HEK293 (cell line): ENCODE measurements around the gene DZIP1L.

ENCODE experiments used
- CTCF ChIA-PET: fragments of 350-600 bp; formaldehyde crosslinking; extraction: SDS; loops from one replicate; lab custom pipeline; 2021; ENCODE audit warnings: antibody characterized with exemption; lab: Yijun Ruan, JAX
- POLR2A ChIA-PET: fragments of 300-600 bp; formaldehyde crosslinking; extraction: SDS; loops from one replicate; lab custom pipeline; 2020; ENCODE audit warnings: antibody characterized with exemption, inconsistent platforms; lab: Yijun Ruan, JAX
- H3K27ac ChIP-seq: fragments of 200-500 bp; sonication (Bioruptor generic); 2 replicates; pipeline ENCODE4 v1.5.1; 2014; ENCODE audit warnings: low read depth, low read length, control low read depth, inconsistent platforms; ENCODE audit errors: extremely low read depth
- H3K36me3 ChIP-seq, 2 experiments: fragments of 200-500 bp in 1 of 2; sonication (Bioruptor generic) in 1 of 2; 1 replicate in 1 of 2; 2 replicates in 1 of 2; pipeline ENCODE4 v1.5.1; 2014 to 2017; ENCODE audit warnings: inconsistent platforms in 2 of 2, low read length in 2 of 2; ENCODE audit not compliant: control insufficient read depth in 2 of 2, insufficient read depth in 1 of 2
- H3K4me1 ChIP-seq: fragments of 200-500 bp; sonication (Bioruptor generic); 2 replicates; pipeline ENCODE4 v1.5.1; 2014; ENCODE audit warnings: mild to moderate bottlenecking, low read length, inconsistent platforms; ENCODE audit not compliant: control insufficient read depth, insufficient read depth
- H3K4me3 ChIP-seq: 2 replicates; pipeline ENCODE4 v1.5.1; 2011; ENCODE audit warnings: low read depth, mild to moderate bottlenecking, control low read depth, low read length, moderate library complexity
- H3K9me3 ChIP-seq: fragments of 200-500 bp; sonication (Bioruptor generic); 2 replicates; pipeline ENCODE4 v1.5.1; 2014; ENCODE audit warnings: low read depth, low read length, inconsistent platforms; ENCODE audit not compliant: control insufficient read depth, insufficient read depth
- EGR2 ChIP-seq: fragments of 450-650 bp; formaldehyde crosslinking; IDR thresholded peaks from 2 replicates; pipeline ENCODE4 v1.5.1; 2016; ENCODE audit warnings: low read depth, missing biosample characterization, missing genetic modification characterization
- GLI2 ChIP-seq: fragments of 450-650 bp; formaldehyde crosslinking; IDR thresholded peaks from 2 replicates; pipeline ENCODE4; 2017; ENCODE audit warnings: missing biosample characterization, missing genetic modification characterization, low read depth, borderline replicate concordance
- HOXD13 ChIP-seq: sonication (generic); formaldehyde crosslinking; IDR thresholded peaks from 2 replicates; pipeline ENCODE4 v1.8.0; 2022; ENCODE audit warnings: missing genetic modification reagents, borderline replicate concordance
- IKZF3 ChIP-seq: fragments of 450-650 bp; IDR thresholded peaks from 2 replicates; pipeline ENCODE4 v1.5.0; 2018; ENCODE audit warnings: missing biosample characterization, mild to moderate bottlenecking, missing genetic modification characterization, moderate library complexity
- TCF7L2 ChIP-seq: IDR thresholded peaks from 2 replicates; pipeline ENCODE4 v1.6.1; 2011; ENCODE audit warnings: low read depth, mild to moderate bottlenecking, inconsistent platforms, low read length, moderate library complexity, borderline replicate concordance
- ZBTB17 ChIP-seq: fragments of 450-650 bp; formaldehyde crosslinking; IDR thresholded peaks from 2 replicates; pipeline ENCODE4 v1.5.1; 2016; ENCODE audit warnings: missing biosample characterization, missing genetic modification characterization
- ZNF10 ChIP-seq: fragments of 450-650 bp; formaldehyde crosslinking; IDR thresholded peaks from 2 replicates; pipeline ENCODE4 v1.5.1; 2017; ENCODE audit warnings: missing biosample characterization, missing genetic modification characterization
- ZNF114 ChIP-seq: fragments of 450-650 bp; formaldehyde crosslinking; IDR thresholded peaks from 2 replicates; pipeline ENCODE4 v1.5.0; 2017; ENCODE audit warnings: missing biosample characterization, missing genetic modification characterization
- ZNF132 ChIP-seq: fragments of 450-650 bp; formaldehyde crosslinking; IDR thresholded peaks from 2 replicates; pipeline ENCODE4 v1.5.1; 2017; ENCODE audit warnings: missing biosample characterization, missing genetic modification characterization, borderline replicate concordance
- ZNF148 ChIP-seq: fragments of 450-650 bp; formaldehyde crosslinking; IDR thresholded peaks from 2 replicates; pipeline ENCODE4 v1.5.0; 2017; ENCODE audit warnings: missing biosample characterization, missing genetic modification characterization, borderline replicate concordance
- ZNF155 ChIP-seq: fragments of 450-650 bp; formaldehyde crosslinking; IDR thresholded peaks from 2 replicates; pipeline ENCODE4 v1.5.1; 2016; ENCODE audit warnings: missing biosample characterization, missing genetic modification characterization
- ZNF184 ChIP-seq: fragments of 450-650 bp; IDR thresholded peaks from 2 replicates; pipeline ENCODE4 v1.5.1; 2018; ENCODE audit warnings: missing biosample characterization, mild to moderate bottlenecking, missing genetic modification characterization
- ZNF202 ChIP-seq: fragments of 450-650 bp; formaldehyde crosslinking; IDR thresholded peaks from 2 replicates; pipeline ENCODE4 v1.5.1; 2016; ENCODE audit warnings: missing biosample characterization, missing genetic modification characterization, borderline replicate concordance
- ZNF354C ChIP-seq: fragments of 450-650 bp; formaldehyde crosslinking; IDR thresholded peaks from 2 replicates; pipeline ENCODE4 v1.5.1; 2016; ENCODE audit warnings: missing biosample characterization, missing genetic modification characterization, low read depth, borderline replicate concordance
- ZNF433 ChIP-seq: fragments of 450-650 bp; formaldehyde crosslinking; IDR thresholded peaks from 2 replicates; pipeline ENCODE4 v1.5.1; 2016; ENCODE audit warnings: missing biosample characterization, missing genetic modification characterization, low read depth
- ZNF48 ChIP-seq: fragments of 450-650 bp; formaldehyde crosslinking; IDR thresholded peaks from 2 replicates; pipeline ENCODE4 v1.5.1; 2016; ENCODE audit warnings: missing biosample characterization, missing genetic modification characterization
- ZNF510 ChIP-seq: fragments of 450-650 bp; formaldehyde crosslinking; IDR thresholded peaks from 2 replicates; pipeline ENCODE4 v1.5.1; 2018; ENCODE audit warnings: mild to moderate bottlenecking, missing genetic modification characterization, missing biosample characterization; ENCODE audit not compliant: insufficient replicate concordance
- ZNF521 ChIP-seq: fragments of 450-650 bp; formaldehyde crosslinking; IDR thresholded peaks from 2 replicates; pipeline ENCODE4 v1.5.1; 2017; ENCODE audit warnings: missing biosample characterization, mild to moderate bottlenecking, missing genetic modification characterization
- ZNF585B ChIP-seq: fragments of 450-650 bp; formaldehyde crosslinking; IDR thresholded peaks from 2 replicates; pipeline ENCODE4 v1.5.1; 2016; ENCODE audit warnings: missing biosample characterization, missing genetic modification characterization
- ZNF701 ChIP-seq: fragments of 450-650 bp; formaldehyde crosslinking; IDR thresholded peaks from 2 replicates; pipeline ENCODE4 v1.5.1; 2016; ENCODE audit warnings: missing biosample characterization, missing genetic modification characterization
- ZNF704 ChIP-seq: fragments of 450-650 bp; formaldehyde crosslinking; IDR thresholded peaks from 2 replicates; pipeline ENCODE4 v1.5.1; 2016; ENCODE audit warnings: missing biosample characterization, missing genetic modification characterization
- ZNF768 ChIP-seq: fragments of 450-650 bp; formaldehyde crosslinking; IDR thresholded peaks from 2 replicates; pipeline ENCODE4 v1.5.1; 2018; ENCODE audit warnings: missing biosample characterization, mild to moderate bottlenecking, missing genetic modification characterization
- ZNF777 ChIP-seq: fragments of 450-650 bp; formaldehyde crosslinking; IDR thresholded peaks from 2 replicates; pipeline ENCODE4 v1.5.1; 2017; ENCODE audit warnings: missing biosample characterization, missing genetic modification characterization, borderline replicate concordance
- ZNF785 ChIP-seq: fragments of 450-650 bp; formaldehyde crosslinking; IDR thresholded peaks from 2 replicates; pipeline ENCODE4 v1.5.1; 2016; ENCODE audit warnings: missing biosample characterization, missing genetic modification characterization
- ZSCAN5A ChIP-seq: fragments of 450-650 bp; formaldehyde crosslinking; IDR thresholded peaks from 2 replicates; pipeline ENCODE4 v1.5.1; 2016; ENCODE audit warnings: missing biosample characterization, missing genetic modification characterization
- TF ChIP-seq, protein P1 (sequence below): fragments of 450-650 bp; formaldehyde crosslinking; IDR thresholded peaks from 2 replicates; pipeline ENCODE4 v1.5.1; 2016; ENCODE audit warnings: missing biosample characterization, missing genetic modification characterization
- TF ChIP-seq, protein P2 (sequence below): fragments of 450-650 bp; formaldehyde crosslinking; IDR thresholded peaks from 2 replicates; pipeline ENCODE4 v1.5.1; 2016; ENCODE audit warnings: missing biosample characterization, missing genetic modification characterization

DZIP1L gene

GRCh38 chr3:138068046-138068445, 47.4 kb downstream of the DZIP1L start:
- CTCF ChIA-PET, result interaction anchor here (0.7 to 4.8 kb wide), 5 partner anchors 26 to 349 kb away, joined by 3 to 63 read pairs (median 4); partner anchors contain the start of gene DZIP1L
- TF ChIP-seq ZNF148 (tag by site-specific recombination) (no peak), ZNF202 (tag by site-specific recombination) (no peak), ZSCAN5A (no peak), ZNF433 (tag by site-specific recombination) (no peak), ZNF10 (tag by site-specific recombination) (no peak), ZNF48 (tag by site-specific recombination) (no peak), ZNF155 (tag by site-specific recombination) (no peak), ZNF132 (no peak), ZNF777 (no peak), ZNF184 (no peak), ZNF510 (tag by site-specific recombination) (no peak), GLI2 (no peak), TCF7L2 (no peak), ZNF785 (tag by site-specific recombination) (no peak)
- TF ChIP-seq, protein P1, sequence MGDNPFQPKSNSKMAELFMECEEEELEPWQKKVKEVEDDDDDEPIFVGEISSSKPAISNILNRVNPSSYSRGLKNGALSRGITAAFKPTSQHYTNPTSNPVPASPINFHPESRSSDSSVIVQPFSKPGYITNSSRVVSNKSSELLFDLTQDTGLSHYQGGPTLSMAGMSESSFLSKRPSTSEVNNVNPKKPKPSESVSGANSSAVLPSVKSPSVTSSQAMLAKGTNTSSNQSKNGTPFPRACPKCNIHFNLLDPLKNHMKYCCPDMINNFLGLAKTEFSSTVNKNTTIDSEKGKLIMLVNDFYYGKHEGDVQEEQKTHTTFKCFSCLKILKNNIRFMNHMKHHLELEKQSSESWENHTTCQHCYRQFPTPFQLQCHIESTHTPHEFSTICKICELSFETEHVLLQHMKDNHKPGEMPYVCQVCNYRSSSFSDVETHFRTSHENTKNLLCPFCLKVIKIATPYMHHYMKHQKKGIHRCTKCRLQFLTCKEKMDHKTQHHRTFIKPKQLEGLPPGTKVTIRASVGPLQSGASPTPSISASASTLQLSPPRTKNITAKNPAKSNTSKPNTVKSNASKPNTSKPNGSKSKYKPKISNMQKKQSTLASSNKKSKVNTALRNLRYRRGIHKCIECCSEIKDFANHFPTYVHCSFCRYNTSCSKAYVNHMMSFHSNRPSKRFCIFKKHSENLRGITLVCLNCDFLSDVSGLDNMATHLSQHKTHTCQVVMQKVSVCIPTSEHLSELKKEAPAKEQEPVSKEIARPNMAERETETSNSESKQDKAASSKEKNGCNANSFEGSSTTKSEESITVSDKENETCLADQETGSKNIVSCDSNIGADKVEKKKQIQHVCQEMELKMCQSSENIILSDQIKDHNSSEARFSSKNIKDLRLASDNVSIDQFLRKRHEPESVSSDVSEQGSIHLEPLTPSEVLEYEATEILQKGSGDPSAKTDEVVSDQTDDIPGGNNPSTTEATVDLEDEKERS (tag by site-specific recombination), result no peak
- TF ChIP-seq, all 188 proteins: peak for 0
- POLR2A ChIA-PET, result no interaction called here
- Histone ChIP-seq H3K4me3 (no peak overlapping the region), H3K27ac (no peak overlapping the region), H3K4me1 (no peaks in the 10 kb centered on the region), H3K36me3 (peaks cover 0 to 87% of the 10 kb centered on the region in 2 experiments; a peak in 1 of 3 replicates), H3K9me3 (no peaks in the 10 kb centered on the region)

DNA sequence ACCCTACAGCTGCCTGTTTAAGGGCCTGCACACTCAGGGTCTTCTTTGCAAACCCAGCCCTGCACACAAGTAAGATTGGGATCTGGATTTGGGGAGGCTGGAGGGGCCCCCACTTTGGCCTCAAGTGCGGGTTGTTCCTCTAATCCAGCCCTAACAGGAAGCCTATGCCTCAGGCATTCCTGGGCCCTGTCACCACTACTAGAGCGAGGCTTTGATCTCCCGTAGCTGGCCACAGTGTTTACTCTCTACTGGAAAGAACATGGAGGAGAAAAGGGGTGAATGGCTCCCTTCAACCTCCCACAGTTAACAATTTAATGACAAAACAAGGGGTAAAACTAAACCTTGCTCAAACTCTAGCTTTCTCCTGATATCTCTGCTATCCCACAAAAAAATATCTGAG, 48.4 kb downstream of the DZIP1L start:
- ChIA-PET CTCF (interaction anchor here (0.7 to 4.8 kb wide), 4 partner anchors 49 to 107 kb away, joined by 3 to 63 read pairs (median 10); partner anchors contain the start of gene DZIP1L), POLR2A (no interaction called here)
- H3K36me3 ChIP-seq, result peaks cover 0 to 90% of the 10 kb centered on the region in 2 experiments; a peak in 1 of 3 replicates
- H3K9me3 ChIP-seq, result no peaks in the 10 kb centered on the region
- H3K4me1 ChIP-seq, result no peaks in the 10 kb centered on the region
- no peak overlapping the region for H3K27ac ChIP-seq
- no peak overlapping the region for H3K4me3 ChIP-seq
- no peak for TF ChIP-seq ZNF114 (tag by site-specific recombination)
- TF ChIP-seq ZNF521 (tag by site-specific recombination), result no peak
- no peak for TF ChIP-seq ZNF768
- no peak for TF ChIP-seq ZNF585B (tag by site-specific recombination)
- no peak for TF ChIP-seq ZNF704 (tag by site-specific recombination)
- TF ChIP-seq, protein P2, sequence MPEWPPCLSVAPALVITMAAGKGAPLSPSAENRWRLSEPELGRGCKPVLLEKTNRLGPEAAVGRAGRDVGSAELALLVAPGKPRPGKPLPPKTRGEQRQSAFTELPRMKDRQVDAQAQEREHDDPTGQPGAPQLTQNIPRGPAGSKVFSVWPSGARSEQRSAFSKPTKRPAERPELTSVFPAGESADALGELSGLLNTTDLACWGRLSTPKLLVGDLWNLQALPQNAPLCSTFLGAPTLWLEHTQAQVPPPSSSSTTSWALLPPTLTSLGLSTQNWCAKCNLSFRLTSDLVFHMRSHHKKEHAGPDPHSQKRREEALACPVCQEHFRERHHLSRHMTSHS (tag by site-specific recombination), result no peak
- TF ChIP-seq ZBTB17 (tag by site-specific recombination), result no peak
- no peak for TF ChIP-seq ZNF701
- TF ChIP-seq EGR2 (tag by site-specific recombination), result no peak
- no peak for TF ChIP-seq IKZF3 (tag by site-specific recombination)
- no peak for TF ChIP-seq HOXD13 (CRISPR knock-in tag)
- no peak for TF ChIP-seq ZNF354C (tag by site-specific recombination)
- TF ChIP-seq ZNF510 (tag by site-specific recombination), result no peak
